ENCODE data around the gene HVCN1. TPM values are rescaled to one million over a fixed set of nuclear protein-coding genes. Genes with fewer than 3 reads are reported as not detected.

Gene HVCN1
- total RNA-seq, 1 donor from 2014 or later: 1.4 TPM

DNA sequence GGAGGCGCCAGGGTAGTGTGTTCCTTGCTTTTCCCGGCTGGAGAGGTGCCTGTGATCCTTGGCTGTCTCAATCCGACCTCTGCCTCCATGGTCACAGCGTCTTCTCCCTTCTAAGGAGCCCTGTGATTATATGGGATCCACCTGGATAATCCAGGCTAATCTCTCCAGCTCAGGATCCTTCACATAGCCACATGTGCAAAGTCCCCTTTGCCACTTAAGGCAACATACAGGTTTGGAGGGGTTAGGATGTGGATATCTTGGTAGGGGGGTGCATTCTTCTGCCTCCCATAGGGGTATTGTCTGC lies 1.2 kb upstream of the HVCN1 start:
- DNase-seq (ENCODE audit: low read depth): no peak
- TF ChIP-seq, protein P1, sequence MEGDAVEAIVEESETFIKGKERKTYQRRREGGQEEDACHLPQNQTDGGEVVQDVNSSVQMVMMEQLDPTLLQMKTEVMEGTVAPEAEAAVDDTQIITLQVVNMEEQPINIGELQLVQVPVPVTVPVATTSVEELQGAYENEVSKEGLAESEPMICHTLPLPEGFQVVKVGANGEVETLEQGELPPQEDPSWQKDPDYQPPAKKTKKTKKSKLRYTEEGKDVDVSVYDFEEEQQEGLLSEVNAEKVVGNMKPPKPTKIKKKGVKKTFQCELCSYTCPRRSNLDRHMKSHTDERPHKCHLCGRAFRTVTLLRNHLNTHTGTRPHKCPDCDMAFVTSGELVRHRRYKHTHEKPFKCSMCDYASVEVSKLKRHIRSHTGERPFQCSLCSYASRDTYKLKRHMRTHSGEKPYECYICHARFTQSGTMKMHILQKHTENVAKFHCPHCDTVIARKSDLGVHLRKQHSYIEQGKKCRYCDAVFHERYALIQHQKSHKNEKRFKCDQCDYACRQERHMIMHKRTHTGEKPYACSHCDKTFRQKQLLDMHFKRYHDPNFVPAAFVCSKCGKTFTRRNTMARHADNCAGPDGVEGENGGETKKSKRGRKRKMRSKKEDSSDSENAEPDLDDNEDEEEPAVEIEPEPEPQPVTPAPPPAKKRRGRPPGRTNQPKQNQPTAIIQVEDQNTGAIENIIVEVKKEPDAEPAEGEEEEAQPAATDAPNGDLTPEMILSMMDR (conservative IDR thresholded peaks at IDR 0.05; ENCODE audit: low read depth, low read length): no peak

DNA sequence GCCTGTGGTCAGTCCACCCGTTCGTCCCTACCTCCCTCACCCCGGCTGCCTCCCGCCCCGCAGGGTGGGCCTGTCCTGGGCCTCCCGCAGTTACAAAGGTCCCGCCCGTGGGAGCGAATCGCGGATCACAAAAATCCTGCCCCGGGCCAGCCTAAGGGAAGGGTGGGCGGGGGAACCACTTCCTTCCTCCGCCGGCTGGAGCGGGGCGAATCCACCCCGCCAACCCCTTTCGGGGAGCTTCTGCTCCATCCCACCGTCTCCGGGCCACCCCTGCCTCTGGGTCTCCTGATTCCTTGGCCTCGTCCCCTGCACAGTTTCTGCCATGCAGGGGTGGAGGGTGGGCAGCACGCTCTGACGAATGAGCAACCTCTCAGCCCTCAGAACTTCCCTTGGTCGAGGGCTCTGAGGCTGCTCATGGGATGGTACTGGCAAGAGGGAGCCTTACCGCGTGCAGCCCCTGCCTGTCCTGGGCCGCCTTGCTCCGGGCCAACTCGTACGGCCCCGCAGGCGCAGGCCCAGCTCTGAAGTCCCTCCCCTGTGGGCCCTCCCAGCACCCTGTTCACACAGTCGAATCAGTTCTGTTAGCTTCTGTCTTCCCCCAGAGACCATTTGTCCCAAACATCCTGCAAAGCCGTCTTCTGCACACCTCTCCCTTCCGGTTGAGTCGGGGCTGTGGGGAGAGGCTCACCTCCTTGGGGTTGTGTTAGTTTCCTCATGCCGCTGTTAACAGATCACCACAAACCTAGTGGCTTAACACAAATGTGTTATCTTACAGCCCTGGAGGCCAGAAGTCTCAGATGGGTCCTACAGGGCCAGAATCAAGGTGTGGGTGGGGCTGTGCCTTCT lies 589 bp upstream of the HVCN1 start:
- no peak for DNase-seq (ENCODE audit: low read depth)
- H3K4me3 ChIP-seq (ENCODE audit: low read depth, low read length): peak overlapping the region; percentile 21
- TF ChIP-seq, protein P1 (conservative IDR thresholded peaks at IDR 0.05; ENCODE audit: low read depth, low read length): no peak

More for the DNA sequence above, 1.2 kb upstream of the HVCN1 start:
- no peak overlapping the region for H3K4me3 ChIP-seq (ENCODE audit: low read depth, low read length)

DNA sequence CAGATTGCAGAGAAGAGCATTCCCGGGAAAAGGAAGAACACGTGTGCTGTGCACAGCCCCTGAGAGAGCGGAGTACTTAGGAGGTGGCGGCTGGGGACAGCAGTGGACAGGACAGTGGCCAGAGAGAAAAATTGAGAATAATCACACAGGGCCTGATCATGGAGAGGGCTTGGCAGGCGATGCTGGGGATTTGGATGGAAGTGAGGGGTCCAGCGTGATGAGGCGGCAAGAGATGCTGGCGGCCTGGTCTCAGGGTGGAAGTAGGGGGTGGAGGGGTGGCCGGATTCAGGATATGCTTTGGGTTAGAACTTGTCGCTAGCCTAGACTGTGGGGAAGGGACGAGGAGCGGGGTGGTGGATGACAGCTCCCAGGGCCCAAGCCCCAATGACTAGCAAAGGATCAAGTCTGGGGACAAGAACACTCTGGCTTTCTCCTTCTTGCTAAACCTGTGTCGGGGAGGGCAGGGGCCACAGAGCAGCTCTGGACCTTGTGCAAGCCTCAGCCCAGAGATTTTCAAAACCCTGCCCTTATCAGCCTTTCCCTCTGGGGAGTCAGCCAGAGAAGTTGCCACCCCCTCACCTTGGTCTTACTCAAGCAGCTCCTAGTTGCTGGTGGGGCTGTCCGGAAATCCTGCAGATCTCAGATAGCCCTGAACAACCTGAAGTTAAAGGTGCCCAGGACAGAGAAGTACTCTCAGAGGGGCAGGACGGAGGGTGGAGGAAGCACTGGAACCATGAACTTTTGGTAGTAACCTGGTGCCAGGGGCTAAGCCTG lies 1.3 kb downstream of the HVCN1 start:
- no peak for DNase-seq (ENCODE audit: low read depth)
- H3K4me3 ChIP-seq (ENCODE audit: low read depth, low read length): no peak overlapping the region
- TF ChIP-seq, protein P1 (conservative IDR thresholded peaks at IDR 0.05; ENCODE audit: low read depth, low read length): no peak

DNA sequence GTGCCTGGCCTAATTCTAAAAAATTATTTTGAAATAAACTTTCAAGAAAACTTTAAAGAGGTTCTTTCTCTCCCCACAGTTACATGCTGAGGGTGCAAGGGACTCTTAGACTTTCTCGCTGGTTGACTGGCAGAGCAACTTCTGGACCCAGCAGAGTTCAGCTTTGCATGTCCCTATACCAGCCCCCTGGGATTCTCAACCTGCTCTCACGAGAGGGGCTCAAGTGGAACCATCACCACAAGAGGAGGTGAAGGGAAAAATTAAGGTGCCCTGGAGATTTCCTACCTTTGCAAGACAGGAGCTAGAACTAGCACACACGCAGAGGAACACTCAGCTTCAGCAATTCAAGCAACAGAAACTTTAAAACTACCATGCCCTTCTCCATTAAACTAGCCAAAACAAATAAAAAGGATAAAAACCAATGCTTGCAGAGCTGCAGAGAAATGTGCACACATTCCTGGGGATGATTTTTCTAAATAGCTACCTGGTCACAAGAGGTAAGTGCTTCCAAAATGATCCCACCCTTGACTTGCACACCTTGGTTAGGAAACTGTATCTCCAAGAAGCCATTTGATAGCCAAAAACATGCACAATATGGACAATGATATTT lies 2.5 kb downstream of the HVCN1 start:
- no peak overlapping the region for H3K4me3 ChIP-seq (ENCODE audit: low read depth, low read length)
- no peak for DNase-seq (ENCODE audit: low read depth)
- TF ChIP-seq, protein P1 (conservative IDR thresholded peaks at IDR 0.05; ENCODE audit: low read depth, low read length): no peak

DNA sequence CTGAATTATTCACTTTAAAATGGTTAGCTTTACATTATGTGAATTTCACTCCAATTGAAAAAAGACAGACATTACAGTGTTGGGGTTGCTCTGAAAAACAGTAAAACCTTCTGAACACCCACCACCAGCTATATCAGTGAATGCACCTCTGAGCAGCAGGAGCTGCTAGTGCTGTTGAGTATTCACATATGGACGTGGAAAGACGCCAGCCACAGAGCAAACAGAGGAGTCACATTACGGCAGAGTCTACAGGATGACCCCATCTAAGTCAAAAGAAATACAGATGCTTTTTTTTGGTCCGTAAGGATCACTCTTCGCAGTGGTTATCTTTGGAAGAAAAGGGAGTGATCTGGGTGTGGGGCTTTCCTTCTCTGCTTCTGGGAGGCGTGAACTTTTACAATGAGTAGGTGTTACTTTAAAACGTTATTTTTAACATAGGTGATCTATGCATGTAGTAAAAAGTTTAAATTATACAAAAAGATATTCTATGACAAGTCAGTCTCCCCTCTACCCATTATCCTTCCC lies 4.5 kb downstream of the HVCN1 start:
- no peak for DNase-seq (ENCODE audit: low read depth)
- TF ChIP-seq, protein P1 (conservative IDR thresholded peaks at IDR 0.05; ENCODE audit: low read depth, low read length): no peak
- H3K4me3 ChIP-seq (ENCODE audit: low read depth, low read length): no peak overlapping the region

DNA sequence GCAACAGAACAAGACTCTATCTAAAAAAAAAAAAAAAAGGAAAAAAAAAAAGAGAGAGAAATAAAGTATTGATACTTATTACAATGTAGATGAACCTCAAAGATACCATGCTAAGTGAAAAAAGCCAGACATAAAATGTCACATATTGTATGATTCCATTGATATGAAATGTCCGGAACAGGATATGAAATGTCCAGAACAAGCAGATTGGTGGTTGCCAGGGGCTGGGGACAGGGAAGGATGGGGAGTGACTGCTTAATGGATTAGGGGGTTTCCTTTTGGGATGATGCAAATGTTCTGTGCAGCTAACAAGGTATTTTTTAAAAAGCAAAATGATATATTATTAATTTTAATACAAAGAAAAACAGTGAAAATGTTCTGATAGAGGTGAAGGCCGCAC lies 5.0 kb downstream of the HVCN1 start:
- TF ChIP-seq, protein P1 (conservative IDR thresholded peaks at IDR 0.05; ENCODE audit: low read depth, low read length): no peak

More for the DNA sequence above, 5.0 kb downstream of the HVCN1 start:
- DNase-seq (ENCODE audit: low read depth): no peak
- H3K4me3 ChIP-seq (ENCODE audit: low read depth, low read length): no peak overlapping the region

Data from epithelial cell of proximal tubule (primary cell).